ENCODE data around the gene LSM14B. TPM values are rescaled to one million over a fixed set of nuclear protein-coding genes. Genes with fewer than 3 reads are reported as not detected.
A peak's percentile ranks its signal among the peaks of the same experiment; 100 is the strongest.

LSM14B gene
- total RNA-seq, 4 donors from 2014 or later: 28.0 to 52.5 (median 36.2) TPM

DNA sequence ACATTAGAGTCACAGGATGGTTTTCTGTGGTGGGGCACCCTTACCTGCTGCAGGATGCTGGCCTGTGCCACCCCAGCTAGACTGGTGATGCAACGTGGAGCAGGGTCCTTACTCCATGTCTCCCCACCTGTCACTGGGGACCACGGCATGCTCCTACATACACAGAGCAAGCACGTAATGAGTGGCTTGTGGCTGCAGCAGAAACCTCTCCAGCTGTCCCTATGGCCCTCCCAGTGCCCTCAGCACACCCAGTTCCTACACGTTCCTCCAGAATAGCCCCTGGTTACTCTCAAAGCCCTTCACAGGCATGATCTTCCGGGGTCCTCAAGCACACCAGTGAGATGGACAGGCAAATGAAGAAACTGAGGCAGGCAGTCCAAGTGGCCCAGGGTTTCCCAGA lies 3.2 kb upstream of the LSM14B start:
- TF ChIP-seq, protein P1, sequence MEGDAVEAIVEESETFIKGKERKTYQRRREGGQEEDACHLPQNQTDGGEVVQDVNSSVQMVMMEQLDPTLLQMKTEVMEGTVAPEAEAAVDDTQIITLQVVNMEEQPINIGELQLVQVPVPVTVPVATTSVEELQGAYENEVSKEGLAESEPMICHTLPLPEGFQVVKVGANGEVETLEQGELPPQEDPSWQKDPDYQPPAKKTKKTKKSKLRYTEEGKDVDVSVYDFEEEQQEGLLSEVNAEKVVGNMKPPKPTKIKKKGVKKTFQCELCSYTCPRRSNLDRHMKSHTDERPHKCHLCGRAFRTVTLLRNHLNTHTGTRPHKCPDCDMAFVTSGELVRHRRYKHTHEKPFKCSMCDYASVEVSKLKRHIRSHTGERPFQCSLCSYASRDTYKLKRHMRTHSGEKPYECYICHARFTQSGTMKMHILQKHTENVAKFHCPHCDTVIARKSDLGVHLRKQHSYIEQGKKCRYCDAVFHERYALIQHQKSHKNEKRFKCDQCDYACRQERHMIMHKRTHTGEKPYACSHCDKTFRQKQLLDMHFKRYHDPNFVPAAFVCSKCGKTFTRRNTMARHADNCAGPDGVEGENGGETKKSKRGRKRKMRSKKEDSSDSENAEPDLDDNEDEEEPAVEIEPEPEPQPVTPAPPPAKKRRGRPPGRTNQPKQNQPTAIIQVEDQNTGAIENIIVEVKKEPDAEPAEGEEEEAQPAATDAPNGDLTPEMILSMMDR (IDR thresholded peaks at IDR 0.05 in 4 of 5, conservative IDR thresholded peaks at IDR 0.05 in 1 of 5): no peak
- no peak for TF ChIP-seq POLR2A (IDR thresholded peaks at IDR 0.05)
- Histone ChIP-seq H3K9me3 (no peaks in the 10 kb centered on the region), H3K36me3 (no peaks in the 10 kb centered on the region), H3K27me3 (no peaks in the 10 kb centered on the region), H3K27ac (peak overlapping the region; percentile 95 to 98 (median 96)), H3K4me1 (peaks cover 43 to 51% of the 10 kb centered on the region in 2 donors), H3K4me3 (no peak overlapping the region)
- intact Hi-C loops (cut with DNase I; ENCODE audit: low total_unique reads) (loop anchor here (2.0 kb wide), 1 partner anchor 108 kb away; no protein-coding TSS in a partner anchor), in situ Hi-C loops (cut with MboI; ENCODE audit: low sequenced_read_pairs in 4 of 4) (loop anchor here in 1 of 4 donors (5.0 kb wide), 1 partner anchor 42 kb away; no protein-coding TSS in a partner anchor)
- DNase-seq (no peak), ATAC-seq (no peak)

DNA sequence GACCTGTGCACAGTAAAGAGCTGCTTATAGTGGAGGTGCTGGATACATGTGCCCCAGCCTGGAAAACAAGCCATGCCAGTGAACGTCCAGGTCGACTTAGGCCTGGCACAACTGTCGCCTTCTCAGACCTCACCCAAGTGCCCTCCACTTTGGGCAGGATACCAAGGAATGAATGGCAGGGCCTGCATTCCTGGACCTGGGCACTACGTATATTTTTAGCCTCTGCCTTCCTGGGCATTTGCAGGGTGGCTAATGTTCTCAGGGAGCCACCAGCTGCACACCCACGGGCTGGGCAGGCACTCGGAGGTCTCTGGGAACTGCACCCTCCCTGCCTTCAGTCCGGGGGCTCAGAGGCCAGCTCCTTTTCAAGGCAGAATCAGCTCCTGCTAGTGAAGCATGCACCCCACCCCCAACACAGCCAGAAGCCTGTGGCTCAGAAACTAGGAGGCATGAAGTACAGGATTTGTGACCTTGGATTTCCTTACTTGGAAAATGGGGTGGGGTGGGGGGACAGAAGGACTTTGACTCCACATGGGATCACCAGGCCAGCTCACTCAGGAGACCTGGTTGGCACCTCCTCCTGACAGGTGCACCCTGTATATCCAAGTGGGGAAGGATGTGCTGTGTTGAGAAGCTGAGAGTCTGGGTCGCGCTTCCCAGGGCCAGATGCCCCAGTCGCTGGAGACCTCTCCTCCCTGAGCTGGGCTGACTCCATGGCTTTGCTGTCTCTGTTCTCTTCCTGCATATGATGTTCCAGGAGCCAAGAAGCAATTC lies 2.5 kb upstream of the LSM14B start:
- Histone ChIP-seq H3K27ac (peak overlapping the region; percentile 95 to 98 (median 96)), H3K4me1 (peaks cover 45 to 56% of the 10 kb centered on the region in 2 donors), H3K36me3 (peaks cover 0 to 4% of the 10 kb centered on the region in 2 donors), H3K9me3 (no peaks in the 10 kb centered on the region), H3K27me3 (no peaks in the 10 kb centered on the region), H3K4me3 (no peak overlapping the region)
- ATAC-seq: peak; percentile 3 to 39
- intact Hi-C loops (cut with DNase I; ENCODE audit: low total_unique reads) (loop anchor here (2.0 kb wide), 1 partner anchor 109 kb away; no protein-coding TSS in a partner anchor), in situ Hi-C loops (cut with MboI; ENCODE audit: low sequenced_read_pairs in 4 of 4) (loop anchor here in 2 of 4 donors (5.0 to 10.0 kb wide), 2 partner anchors 42 to 55 kb away; partner anchors contain the start of gene TAF4 (in 1 of the 2))
- peak; percentile 58 to 86 for DNase-seq
- TF ChIP-seq POLR2A (IDR thresholded peaks at IDR 0.05): peak; percentile 28 to 51
- TF ChIP-seq, protein P1 (IDR thresholded peaks at IDR 0.05 in 4 of 5, conservative IDR thresholded peaks at IDR 0.05 in 1 of 5): no peak

DNA sequence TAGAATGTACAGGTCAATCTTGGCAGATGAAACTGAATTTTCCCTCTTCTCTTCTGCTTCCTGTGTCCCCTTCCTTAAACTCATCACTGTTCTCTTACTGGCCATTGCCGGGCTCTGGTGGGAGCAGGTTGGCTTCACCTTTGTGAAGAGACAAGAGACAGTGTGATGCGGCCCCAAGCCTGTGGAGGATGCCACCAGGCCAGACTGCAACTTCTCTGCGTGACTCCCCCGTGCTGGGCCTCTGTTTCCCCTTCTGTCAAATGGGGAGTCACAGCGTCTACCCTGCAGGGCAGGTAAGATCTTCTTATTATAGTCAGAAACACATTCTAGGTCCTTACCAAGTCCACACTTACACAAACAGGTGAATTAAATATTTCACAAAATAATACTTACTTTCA lies 1.9 kb upstream of the LSM14B start:
- no peaks in the 10 kb centered on the region for H3K9me3 ChIP-seq
- DNase-seq (no peak), ATAC-seq (no peak)
- intact Hi-C loops (cut with DNase I; ENCODE audit: low total_unique reads) (no loop called here), in situ Hi-C loops (cut with MboI; ENCODE audit: low sequenced_read_pairs in 4 of 4) (loop anchor here in 1 of 4 donors (10.0 kb wide), 1 partner anchor 56 kb away; the partner anchor contains the start of gene TAF4)
- H3K4me1 ChIP-seq: peaks cover 45 to 56% of the 10 kb centered on the region in 2 donors
- H3K36me3 ChIP-seq: peaks cover 0 to 10% of the 10 kb centered on the region in 2 donors
- no peak overlapping the region for H3K4me3 ChIP-seq
- no peaks in the 10 kb centered on the region for H3K27me3 ChIP-seq
- peak overlapping the region; percentile 95 to 98 (median 96) for H3K27ac ChIP-seq
- TF ChIP-seq, protein P1 (IDR thresholded peaks at IDR 0.05 in 4 of 5, conservative IDR thresholded peaks at IDR 0.05 in 1 of 5): no peak
- no peak for TF ChIP-seq POLR2A (IDR thresholded peaks at IDR 0.05)

DNA sequence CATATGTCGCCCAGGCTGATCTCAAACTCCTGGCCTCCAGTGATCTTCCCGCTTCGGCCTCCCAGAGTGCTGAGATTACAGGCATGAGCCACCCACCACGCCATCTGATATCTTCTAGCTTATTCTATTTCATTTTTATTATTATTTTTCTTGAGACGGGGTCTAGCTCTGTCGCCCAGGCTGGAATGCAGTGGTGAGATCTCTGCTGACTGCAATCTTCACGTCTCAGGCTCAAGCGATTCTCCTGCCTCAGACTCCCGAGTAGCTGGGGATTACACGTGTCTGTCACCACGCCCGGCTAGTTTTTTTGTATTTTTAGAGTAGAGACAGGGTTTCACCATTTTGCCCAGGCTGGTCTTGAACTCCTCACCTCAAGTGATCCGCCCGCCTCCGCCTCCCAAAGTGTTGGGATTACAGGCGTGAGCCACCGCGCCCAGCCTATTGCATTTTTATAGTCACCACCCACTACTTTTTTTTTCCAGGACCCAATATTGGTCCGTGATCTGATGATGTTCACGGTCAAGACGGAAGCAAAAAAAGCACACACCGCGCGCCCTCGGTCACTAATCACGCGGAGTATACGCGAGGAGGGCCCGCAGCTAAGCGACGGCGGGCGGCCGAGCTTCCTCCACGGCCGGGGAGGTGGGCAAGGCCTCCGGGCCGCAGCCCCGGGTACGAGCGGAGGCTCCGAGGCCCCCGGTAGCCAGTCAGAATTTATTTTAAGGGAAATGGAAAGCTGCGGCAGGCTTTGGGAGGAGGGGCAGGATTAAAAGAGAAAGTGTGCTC lies 1.1 kb upstream of the LSM14B start:
- no peaks in the 10 kb centered on the region for H3K9me3 ChIP-seq
- ATAC-seq (peak; percentile 5 to 13), DNase-seq (peak; percentile 31 to 52)
- peak overlapping the region; percentile 60 to 86 (median 72) for H3K4me3 ChIP-seq
- in situ Hi-C loops (cut with MboI; ENCODE audit: low sequenced_read_pairs in 4 of 4): loop anchor here in 1 of 4 donors (10.0 kb wide), 1 partner anchor 56 kb away; the partner anchor contains the start of gene TAF4
- intact Hi-C loops (cut with DNase I; ENCODE audit: low total_unique reads): loop anchor here (1.0 kb wide), 1 partner anchor 55 kb away; no protein-coding TSS in a partner anchor
- peaks cover 45 to 56% of the 10 kb centered on the region in 2 donors for H3K4me1 ChIP-seq
- peak overlapping the region; percentile 95 to 98 (median 96) for H3K27ac ChIP-seq
- TF ChIP-seq, protein P1 (IDR thresholded peaks at IDR 0.05 in 4 of 5, conservative IDR thresholded peaks at IDR 0.05 in 1 of 5): no peak
- peak; percentile 91 to 93 for TF ChIP-seq POLR2A (IDR thresholded peaks at IDR 0.05)
- H3K27me3 ChIP-seq: no peaks in the 10 kb centered on the region
- H3K36me3 ChIP-seq: peaks cover 0 to 18% of the 10 kb centered on the region in 2 donors
